Measurements from ENCODE around the gene ESRP2.
A peak's percentile ranks its signal among the peaks of the same experiment; 100 is the strongest.

The ESRP2 gene

GRCh38 chr16:68214726-68215125 is 21.2 kb downstream of the ESRP2 start:
- DNase-seq = no peak

- no peak for DNase-seq
Observed at GRCh38 chr16:68206245-68206644, 29.7 kb downstream of the ESRP2 start.

GRCh38 chr16:68202091-68202519 is 33.8 kb downstream of the ESRP2 start:
- no peak for DNase-seq

- peak; percentile 24 for DNase-seq
Observed at GRCh38 chr16:68200088-68200783, 35.7 kb downstream of the ESRP2 start.

- DNase-seq = no peak
Observed at GRCh38 chr16:68197250-68197649, 38.7 kb downstream of the ESRP2 start.

GRCh38 chr16:68194251-68194650 is 41.7 kb downstream of the ESRP2 start:
- no peak for DNase-seq

- DNase-seq = peak; percentile 84
Observed at GRCh38 chr16:68190736-68191510, 45.0 kb downstream of the ESRP2 start.

- DNase-seq = peak; percentile 86
Observed at GRCh38 chr16:68190081-68190480, 45.8 kb downstream of the ESRP2 start.

- DNase-seq = no peak
Observed at GRCh38 chr16:68188170-68188569, 47.8 kb downstream of the ESRP2 start.

- no peak for DNase-seq
Observed at GRCh38 chr16:68187505-68187904, 48.4 kb downstream of the ESRP2 start.

GRCh38 chr16:68186877-68187276 is 49.0 kb downstream of the ESRP2 start:
- DNase-seq = no peak

- no peak for DNase-seq
Observed at GRCh38 chr16:68183046-68183445, 52.9 kb downstream of the ESRP2 start.

- DNase-seq = no peak
Observed at GRCh38 chr16:68179855-68180254, 56.1 kb downstream of the ESRP2 start.

- DNase-seq = no peak
Observed at GRCh38 chr16:68179196-68179795, 56.6 kb downstream of the ESRP2 start.
